NCI-H510A (cell line): ENCODE data around the gene TMEM94.
"Not testable (repeated sequence)": the region's sequence is repeated elsewhere in the genome, so short reads cannot be mapped to it uniquely, and the experiment has no call there.

Experiments
- DNase-seq: peaks from one replicate; lab custom pipeline; 2025; lab: John Stamatoyannopoulos, UW

The TMEM94 gene

DNA sequence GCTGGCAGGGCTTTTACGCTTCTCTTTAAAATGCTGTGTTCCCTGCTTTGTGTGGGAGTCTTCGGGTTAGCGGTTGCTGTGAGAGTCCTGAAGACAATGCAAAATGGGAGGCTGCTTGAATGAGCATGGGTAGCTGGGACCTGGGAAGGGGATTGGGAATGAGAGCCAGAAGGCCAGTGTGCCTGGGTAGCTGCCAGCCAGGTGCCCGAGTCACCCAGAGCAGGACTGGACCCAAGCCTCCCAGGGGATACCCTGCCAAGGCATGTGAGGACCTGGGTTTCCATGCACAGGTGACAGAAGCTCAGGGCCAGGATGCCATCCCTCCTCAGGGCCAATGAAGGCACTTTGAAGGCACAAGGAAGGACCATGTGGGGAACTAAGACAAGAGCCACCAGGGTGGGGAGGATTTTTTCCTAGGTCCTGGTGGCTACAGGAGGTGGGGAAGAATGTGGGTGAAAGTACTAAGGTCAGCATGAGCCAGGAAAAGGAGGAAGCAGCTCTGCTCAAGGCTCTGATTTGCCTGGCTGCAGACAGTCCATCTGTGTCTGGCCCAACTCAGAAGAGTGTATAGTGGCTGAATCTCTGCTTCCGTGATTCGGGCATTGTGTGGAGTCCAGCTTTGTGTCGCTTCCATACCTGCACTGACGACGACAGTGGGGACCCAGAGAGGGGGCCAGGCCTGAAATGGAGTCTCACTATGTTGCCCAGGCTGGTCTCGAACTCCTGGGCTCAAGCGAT is 20.5 kb downstream of the TMEM94 start:
- DNase-seq: no peak

DNA sequence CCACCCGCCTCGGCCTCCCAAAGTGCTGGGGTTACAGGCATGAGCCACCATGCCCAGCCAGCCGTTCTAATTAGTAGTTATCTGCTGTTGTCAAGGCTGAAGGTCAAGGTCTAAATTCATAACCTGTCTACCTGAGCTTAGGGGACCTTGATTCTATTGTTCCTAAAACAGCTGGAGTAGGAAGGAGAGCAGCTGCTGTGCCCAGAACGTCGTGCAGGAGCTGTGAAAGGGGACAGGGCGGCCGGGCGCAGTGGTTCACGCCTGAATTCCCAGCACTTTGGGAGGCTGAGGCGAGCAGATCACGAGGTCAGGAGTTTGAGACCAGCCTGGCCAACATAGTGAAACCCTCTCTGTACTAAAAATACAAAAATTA is 21.0 kb downstream of the TMEM94 start:
- not testable (repeated sequence) for DNase-seq

DNA sequence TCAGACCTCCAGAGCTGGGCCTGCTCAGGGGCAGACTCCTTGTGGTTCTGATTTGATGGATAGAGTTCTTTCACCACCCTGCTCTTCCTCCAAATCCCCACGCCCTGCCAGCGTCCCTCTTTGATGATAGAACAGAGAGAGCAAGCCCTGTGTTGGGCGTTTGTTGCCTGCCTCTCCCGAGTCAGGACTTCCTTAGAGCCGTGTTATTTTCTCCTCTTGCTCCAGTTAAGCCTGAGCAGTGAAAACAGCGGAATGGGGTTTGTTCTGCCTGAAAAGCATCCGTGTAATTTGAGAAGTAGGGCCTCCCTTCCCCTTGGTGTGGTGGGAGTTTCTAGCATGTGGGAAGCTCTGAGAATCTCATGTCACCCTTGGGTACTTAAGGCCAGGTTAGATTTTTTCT is 22.1 kb downstream of the TMEM94 start:
- no peak for DNase-seq

DNA sequence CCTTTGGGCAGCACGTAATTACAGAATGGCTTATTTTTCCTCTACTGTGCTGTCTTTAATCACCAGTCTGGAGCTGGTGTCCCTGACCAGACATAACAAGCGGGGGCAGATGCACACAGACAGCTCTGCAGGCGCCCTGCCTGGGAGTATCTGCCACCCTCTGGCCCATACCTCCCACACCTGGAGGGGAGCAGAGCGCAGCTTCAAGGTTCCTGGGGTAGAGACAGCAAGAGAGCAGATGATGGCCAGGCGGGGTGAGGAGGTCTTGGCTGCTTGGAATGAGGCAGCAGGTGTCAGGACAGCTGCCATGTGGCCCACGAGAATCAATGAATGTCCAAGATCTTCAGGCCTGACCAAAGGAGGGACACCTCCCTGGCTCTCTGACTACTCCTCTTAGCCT is 23.8 kb downstream of the TMEM94 start:
- no peak for DNase-seq

DNA sequence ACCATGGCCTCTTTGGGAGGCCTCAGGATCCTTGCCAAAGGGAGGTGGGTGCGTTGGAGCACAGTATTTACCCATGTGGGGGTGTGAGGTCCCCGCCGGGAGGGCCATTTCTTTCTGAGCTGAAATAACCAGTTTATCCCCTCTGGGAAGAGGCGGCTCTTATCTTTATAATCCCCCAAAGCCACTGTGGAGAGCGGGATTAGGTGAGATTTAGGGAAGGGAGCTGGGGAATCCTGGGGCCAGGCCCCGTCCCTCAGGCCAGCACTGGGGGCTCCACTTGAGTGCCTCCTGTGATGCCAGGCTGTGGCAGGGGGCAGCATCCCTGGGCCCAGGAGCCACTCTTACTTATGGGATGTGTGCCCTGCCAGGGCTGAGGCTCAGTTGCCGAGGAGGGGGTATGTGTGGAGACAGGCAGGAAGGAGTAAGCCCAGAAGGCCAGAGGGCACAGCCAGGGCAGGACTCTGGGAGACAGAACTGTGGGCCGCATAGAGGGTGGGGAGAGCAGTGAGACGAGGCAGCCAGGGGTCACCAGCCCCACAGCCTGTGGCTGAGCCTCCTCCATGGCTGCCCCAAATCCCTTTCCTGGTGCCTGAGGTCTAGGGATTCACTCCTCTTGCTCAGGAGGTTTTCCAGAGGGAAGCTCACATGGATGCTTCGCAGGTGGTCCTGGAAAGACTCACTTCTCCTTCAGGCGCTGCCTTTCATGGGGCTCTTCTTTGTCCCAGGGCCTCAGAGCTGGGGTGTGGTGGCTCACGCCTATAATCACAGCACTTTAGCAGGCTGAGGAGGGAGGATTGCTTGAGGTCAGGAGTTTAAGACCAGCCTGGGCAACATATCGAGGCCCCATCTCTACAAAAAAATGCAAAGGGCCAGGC is 25.0 kb downstream of the TMEM94 start:
- DNase-seq: no peak

DNA sequence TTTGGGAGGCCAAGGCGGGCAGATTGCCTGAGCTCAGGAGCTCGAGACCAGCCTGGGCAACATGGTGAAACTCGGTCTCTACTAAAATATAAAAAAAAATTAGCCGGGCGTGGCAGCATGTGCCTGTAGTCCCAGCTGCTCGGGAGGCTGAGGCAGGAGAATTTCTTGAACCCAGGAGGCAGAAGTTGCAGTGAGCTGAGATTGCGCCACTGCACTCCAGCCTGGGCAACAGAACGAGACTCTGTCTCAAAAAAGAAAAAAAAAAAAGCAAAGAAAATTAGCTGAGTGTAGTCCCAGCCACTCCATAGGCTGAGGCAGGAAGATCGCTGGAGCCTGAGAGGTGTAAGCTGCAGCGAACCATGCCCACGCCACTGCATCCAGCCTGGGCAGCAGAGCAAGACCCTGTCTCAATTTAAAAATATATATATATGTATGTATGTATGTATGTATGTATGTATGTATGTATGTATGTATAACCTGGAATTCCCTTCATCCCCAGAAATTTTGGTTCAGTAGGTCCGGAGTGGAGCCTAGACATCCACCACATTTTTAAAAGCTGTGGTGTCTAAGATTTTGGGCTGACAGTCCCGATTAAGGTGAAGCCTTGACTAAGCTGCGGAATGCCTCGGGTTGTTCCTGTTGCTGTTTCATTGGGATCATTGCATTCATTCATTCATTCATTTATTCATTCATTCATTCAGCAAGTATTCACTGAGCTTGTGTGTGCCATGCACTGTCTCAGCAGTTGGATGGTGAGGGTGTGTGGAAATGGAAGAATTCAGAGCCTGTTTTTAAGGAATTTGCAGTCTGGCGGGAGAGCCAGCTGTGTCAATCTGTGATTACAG is 25.9 kb downstream of the TMEM94 start:
- no peak for DNase-seq

DNA sequence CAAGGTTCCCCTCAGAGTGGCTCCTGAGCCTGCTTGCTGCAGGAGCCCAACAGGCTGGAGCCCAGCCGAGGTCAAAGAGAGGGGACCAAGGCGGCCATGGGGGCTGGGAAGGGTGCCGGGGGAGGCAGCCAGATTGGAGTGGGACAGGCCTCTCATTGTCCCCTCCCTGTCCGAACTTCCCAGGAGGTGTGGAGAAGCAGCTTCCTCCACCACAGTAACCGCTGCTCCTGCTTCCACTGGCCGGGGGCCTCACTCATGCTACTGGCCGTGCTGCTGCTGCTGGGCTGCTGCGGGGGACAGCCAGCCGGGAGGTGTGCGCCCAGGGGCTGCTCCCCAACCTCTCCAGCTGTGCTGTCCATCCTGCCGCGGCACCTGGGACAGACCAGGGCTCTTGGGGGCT is 29.3 kb downstream of the TMEM94 start:
- DNase-seq: no peak

DNA sequence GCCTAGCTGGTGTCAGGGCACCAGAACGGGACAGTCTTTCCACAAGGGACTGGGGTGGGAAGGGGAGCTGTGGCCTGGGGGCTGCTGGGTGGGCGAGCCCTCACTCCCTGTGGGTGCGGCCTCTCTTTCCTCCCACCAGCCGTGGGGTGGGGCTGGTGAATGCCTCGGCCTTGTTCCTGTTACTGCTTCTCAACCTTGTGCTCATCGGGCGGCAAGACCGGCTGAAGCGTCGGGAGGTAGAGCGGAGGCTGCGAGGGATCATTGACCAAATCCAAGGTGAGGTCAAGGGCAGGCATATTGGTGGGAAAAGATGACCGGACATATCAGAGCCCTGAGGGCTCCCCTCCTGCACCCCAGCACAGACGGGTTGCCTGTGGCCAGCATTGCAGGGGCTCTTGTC is 29.7 kb downstream of the TMEM94 start:
- DNase-seq: no peak

DNA sequence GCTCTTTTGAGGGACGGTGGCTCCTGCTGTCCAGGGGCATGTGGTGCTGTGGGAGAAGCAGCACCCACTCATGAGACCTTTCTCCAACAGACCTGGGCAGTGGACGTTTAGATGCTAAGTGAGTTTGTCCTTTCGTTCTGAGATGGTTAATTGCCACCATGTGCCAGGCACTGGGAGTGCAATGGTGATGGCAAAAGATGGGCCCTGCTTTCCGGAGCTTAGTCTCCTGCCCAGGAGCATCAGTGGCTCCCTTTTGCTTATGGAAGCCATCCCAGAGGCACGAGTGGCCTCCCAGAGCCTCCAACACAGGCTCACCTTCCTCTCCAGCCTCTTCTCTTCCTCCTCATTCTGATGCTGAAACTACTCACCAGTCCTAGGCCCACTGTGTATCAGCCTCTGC is 30.5 kb downstream of the TMEM94 start:
- no peak for DNase-seq

DNA sequence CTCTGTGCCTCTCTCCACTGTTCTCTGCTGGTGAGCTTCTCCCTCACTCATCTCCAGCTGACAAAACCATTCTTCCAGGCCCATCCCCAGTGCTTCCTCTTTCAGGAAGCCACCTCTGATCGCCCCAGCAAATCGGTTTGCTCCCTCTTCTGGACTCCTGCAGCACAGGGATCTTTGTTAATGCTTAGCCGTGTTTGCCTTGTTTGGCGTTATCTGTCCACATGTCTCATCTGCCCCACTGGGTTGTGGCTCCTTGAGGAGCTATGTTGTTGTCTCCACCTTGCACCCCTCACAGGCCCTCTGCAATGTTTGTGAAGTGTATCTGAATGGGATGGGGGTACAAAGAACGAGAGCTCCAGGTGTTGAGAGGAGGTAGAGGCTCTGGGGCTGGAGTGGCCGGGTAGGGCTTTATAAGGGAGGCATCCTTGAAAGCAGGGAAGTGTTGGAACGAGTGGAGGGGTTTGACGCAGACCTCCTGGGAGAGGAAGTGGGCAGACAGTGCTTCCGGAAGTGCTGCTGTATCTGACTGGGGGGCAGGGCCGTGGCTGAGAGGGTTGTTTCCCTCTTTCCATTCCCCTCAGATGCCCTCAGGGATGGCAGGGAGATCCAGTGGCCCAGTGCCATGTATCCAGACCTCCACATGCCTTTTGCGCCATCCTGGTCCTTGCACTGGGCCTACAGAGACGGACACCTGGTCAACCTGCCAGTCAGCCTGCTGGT is 31.1 kb downstream of the TMEM94 start:
- no peak for DNase-seq

DNA sequence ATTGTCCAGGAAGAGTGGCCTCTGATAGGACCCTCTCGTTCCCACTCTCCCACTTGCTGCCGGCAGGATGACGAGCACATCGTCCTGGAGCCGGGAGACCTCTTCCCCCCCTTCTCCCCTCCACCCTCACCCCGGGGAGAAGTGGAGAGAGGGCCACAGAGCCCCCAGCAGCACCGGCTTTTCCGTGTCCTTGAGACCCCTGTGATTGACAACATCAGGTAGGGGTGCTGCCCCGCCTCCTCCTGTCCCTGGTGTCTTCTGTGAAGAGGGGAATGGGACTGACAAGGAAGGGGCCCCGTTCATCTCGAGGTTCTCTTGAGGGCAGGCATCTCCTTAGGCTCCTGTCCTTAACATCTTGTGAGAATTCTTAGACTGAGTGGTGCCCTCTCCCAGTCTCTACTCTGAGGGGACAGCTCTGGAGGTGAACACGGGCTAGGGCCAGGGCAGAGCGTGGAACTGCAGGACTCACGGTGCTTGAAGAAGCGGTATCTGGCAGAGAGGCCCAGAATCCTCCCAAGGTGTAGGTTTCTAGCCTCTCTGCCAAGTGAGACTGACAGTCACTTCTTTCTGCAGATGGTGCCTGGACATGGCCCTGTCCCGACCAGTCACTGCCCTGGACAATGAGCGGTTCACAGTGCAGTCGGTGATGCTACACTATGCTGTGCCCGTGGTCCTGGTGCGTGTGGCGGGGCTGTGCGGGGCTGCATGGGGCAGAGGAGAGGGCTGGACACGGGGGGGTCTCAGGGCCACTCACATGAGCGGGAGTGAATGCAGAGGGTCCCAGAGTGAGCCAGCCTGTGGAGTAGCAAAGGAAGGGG is 32.5 kb downstream of the TMEM94 start:
- DNase-seq: no peak

DNA sequence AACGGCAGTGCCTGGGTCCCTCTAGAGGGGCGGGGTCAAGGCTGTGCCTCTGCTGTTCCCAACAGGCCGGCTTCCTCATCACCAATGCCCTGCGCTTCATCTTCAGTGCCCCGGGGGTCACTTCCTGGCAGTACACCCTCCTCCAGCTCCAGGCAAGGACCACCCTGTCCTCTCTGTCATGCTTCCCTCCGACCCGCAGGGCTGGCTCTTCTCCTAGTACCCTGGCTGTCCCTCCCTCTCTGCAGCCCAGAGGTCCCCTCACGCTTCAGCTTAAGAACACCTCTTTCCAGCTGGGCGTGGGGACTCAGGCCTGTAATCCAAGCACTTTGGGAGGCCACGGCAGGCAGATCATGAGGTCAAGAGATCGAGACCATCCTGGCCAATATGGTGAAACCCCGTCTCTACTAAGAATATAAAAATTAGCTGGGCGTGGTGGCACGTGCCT is 33.1 kb downstream of the TMEM94 start:
- no peak for DNase-seq

DNA sequence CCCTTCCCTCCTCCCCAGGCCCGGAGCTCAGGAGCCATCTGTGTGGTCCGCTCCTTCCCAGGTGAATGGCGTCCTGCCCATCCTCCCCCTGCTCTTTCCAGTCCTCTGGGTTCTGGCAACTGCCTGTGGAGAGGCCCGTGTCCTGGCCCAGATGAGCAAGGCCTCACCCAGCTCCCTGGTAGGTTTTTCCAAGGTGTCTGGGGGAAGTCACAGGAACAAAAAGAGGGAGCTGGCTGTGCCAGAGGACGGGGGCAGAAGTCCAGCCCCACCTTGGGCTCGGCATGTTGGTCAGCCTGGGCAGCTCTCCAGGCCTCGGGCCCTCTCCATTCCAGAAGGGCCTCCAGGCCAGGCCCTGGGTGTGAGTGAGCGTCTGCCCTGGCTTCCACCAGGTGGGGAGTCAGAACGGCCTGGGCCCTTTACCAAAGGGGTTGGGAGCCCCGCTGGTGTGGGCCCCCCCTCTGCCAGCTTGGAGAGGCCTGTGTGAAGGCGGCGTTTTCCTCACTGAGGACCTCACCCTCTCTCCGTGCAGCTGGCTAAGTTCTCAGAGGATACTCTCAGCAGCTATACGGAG is 33.8 kb downstream of the TMEM94 start:
- DNase-seq: no peak

DNA sequence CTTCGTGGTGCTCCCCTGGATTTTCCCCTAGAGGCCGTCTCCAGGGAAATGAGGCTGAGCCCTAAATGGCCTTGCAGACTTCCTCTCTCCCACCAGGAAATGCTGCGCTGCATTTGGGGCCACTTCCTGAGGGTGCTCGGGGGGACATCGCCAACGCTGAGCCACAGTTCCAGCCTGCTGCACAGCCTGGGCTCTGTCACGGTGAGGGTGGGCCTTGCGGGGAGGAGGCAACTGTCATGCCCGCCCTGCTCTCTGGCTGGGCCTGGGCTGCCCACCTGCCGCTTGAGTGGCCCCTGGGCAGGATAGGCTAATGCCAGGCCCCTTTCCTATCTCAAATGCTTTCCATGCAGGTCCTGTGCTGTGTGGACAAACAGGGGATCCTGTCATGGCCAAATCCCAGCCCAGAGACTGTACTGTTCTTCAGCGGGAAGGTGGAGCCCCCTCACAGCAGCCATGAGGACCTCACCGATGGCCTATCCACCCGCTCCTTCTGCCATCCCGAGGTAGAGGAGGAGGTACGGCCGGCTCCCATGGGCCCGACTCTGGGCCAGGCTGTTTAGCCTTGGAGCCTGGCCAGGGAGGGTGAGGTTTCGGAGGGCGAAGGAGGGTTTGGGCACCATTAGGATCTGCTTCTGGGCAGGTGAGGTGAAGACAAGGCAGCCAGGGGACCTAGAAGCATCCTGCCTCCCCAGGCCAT is 34.7 kb downstream of the TMEM94 start:
- no peak for DNase-seq

DNA sequence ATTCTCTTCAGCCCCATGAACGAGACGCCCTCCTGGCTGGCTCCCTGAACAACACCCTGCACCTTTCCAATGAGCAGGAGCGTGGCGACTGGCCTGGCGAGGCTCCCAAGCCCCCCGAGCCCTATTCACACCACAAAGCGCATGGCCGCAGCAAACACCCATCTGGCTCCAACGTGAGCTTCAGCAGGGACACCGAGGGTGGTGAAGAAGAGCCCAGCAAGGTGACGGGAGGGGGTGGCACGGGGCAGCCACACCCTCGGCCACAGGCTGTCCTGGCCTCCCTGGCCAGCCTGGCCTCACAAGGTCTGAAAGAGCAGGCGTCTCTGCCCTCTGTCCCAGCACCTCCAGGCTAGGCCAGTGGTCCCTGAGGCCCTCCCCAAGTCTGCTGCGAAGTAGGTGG is 35.2 kb downstream of the TMEM94 start:
- no peak for DNase-seq

DNA sequence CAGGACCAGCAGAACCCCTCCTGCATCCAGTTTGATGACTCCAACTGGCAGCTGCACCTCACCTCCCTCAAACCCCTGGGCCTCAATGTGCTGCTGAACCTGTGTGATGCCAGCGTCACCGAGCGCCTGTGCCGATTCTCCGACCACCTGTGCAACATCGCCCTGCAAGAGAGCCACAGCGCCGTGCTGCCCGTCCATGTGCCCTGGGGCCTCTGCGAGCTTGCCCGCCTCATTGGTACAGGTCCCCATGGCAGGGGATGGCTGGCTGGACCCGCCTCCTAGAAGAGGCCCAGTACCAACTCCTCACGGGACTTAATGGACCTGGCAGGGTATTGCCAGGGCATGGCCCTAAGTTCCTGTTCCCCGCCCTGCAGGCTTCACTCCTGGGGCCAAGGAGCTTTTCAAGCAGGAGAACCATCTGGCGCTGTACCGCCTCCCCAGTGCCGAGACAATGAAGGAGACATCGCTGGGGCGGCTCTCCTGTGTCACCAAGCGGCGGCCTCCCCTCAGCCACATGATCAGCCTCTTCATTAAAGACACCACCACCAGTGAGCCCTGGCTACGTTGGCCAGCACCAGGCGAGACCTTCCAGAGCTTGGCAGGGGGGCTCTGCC is 36.2 kb downstream of the TMEM94 start:
- no peak for DNase-seq

DNA sequence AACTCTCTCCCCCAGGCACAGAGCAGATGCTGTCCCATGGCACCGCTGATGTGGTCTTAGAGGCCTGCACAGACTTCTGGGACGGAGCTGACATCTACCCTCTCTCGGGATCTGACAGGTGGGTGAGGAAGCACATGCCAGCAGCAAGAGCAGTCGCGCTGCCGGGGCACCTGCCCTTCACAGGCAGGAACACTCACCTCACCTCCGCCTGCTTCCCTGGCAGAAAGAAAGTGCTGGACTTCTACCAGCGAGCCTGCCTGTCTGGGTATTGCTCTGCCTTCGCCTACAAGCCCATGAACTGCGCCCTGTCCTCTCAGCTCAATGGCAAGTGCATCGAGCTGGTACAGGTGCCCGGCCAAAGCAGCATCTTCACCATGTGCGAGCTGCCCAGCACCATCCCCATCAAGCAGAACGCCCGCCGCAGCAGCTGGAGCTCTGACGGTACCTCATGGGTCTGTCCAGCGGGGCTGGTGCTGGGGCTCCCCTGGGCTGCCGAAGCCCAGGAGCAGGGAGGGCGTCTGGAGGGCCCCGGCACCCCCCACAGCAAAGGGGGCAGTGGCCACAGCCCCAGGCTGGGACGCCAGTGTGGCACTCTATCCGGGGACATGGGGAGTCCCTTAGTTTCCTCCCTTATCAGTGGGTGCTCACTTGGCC is 37.2 kb downstream of the TMEM94 start:
- DNase-seq: no peak

DNA sequence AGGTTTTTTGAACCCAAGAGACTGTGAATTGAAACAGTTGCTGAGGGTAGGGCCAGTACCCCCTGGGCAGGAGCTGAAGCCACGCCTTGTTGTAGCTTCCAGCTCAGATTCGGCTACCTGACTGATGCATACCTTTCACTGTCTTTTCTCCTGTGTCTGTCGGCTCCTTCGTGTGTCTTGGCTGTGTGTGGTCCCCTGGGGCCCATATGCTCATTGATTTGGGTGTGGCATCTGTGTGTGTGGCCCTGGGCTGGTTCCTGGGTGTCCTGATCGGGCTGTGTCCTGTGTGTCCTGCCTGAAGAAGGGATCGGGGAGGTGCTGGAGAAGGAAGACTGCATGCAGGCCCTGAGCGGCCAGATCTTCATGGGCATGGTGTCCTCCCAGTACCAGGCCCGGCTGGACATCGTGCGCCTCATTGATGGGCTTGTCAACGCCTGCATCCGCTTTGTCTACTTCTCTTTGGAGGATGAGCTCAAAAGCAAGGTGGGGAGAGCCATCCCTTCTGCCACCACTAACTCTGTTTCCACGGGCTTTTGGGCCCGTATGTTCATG is 38.0 kb downstream of the TMEM94 start:
- no peak for DNase-seq

DNA sequence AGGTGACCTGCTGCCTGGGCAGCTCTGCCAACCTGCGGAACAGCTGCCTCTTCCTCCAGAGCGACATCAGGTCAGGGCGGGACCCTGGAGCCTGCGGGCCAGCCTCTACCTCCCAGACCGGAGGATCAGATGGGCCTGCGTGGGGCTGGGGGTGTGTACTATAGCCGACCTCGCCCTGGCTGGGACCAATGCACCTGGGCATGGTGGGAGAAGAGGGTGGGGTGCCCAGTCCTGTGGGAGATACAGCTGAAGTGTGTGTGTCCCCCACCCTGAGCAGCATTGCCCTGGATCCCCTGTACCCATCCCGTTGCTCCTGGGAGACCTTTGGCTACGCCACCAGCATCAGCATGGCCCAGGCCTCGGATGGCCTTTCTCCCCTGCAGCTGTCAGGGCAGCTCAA is 39.6 kb downstream of the TMEM94 start:
- DNase-seq: no peak
